ENCODE data around the gene RPTN. TPM values are rescaled to one million over a fixed set of nuclear protein-coding genes. Genes with fewer than 3 reads are reported as not detected.
A peak's percentile ranks its signal among the peaks of the same experiment; 100 is the strongest.
"Not testable (repeated sequence)": the region's sequence is repeated elsewhere in the genome, so short reads cannot be mapped to it uniquely, and the experiment has no call there.

Gene RPTN
- total RNA-seq, 1 donor from 2014 or later, result not detected

DNA sequence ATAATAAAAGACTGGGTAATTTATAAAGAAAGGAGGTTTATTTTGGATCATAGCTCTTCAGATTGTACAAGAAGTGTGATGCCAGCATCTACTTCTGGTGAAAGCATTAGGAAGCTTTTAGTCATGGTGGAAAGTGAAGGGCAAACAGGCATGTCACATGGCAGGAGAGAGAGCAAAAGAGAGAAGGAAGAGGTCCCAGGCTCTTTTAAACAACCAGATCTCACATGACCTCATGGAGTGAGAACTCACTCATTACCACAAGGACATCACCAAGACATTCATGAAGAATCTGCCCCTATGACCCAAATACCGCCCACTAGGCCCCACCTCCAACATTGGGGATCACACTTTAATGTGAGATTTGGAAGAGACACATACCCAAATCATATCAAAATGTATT lies 10.0 kb downstream of the RPTN start:
- peaks cover 7% of the 10 kb centered on the region for H3K9me3 ChIP-seq
- no peak overlapping the region for H3K4me3 ChIP-seq
- DNase-seq (no peak), ATAC-seq (no peak)
- H3K27ac ChIP-seq, result no peak overlapping the region
- no peaks in the 10 kb centered on the region for H3K27me3 ChIP-seq (ENCODE audit: low read depth)
- no peaks in the 10 kb centered on the region for H3K4me1 ChIP-seq
- TF ChIP-seq, protein P1, sequence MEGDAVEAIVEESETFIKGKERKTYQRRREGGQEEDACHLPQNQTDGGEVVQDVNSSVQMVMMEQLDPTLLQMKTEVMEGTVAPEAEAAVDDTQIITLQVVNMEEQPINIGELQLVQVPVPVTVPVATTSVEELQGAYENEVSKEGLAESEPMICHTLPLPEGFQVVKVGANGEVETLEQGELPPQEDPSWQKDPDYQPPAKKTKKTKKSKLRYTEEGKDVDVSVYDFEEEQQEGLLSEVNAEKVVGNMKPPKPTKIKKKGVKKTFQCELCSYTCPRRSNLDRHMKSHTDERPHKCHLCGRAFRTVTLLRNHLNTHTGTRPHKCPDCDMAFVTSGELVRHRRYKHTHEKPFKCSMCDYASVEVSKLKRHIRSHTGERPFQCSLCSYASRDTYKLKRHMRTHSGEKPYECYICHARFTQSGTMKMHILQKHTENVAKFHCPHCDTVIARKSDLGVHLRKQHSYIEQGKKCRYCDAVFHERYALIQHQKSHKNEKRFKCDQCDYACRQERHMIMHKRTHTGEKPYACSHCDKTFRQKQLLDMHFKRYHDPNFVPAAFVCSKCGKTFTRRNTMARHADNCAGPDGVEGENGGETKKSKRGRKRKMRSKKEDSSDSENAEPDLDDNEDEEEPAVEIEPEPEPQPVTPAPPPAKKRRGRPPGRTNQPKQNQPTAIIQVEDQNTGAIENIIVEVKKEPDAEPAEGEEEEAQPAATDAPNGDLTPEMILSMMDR (IDR thresholded peaks at IDR 0.05), result no peak
- no peaks in the 10 kb centered on the region for H3K36me3 ChIP-seq
- intact Hi-C loops (cut with DNase I), result no loop called here

DNA sequence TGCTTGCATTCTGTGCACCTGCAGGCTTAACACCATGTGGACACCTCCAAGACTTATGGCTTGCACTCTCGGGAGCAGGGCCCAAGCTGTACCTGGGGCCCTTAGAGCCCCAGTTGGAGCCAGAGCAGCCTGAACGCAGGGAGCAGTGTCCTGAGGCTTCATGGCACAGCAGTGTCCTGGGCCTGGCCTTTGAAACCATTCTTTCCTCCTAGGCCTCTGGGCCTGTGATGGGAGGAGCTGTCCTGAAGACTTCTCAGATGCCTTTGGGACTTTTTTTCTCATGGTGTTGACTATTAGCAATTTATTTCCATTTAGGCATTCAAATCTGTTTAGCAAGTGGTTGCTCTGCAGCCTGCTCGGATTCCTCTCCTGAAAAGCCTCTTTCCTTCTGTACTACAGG lies 11.0 kb downstream of the RPTN start:
- Histone ChIP-seq H3K9me3 (peaks cover 7% of the 10 kb centered on the region), H3K4me3 (no peak overlapping the region), H3K27ac (no peak overlapping the region), H3K4me1 (no peaks in the 10 kb centered on the region), H3K36me3 (no peaks in the 10 kb centered on the region), H3K27me3 (ENCODE audit: low read depth) (no peaks in the 10 kb centered on the region)
- intact Hi-C loops (cut with DNase I), result no loop called here
- DNase-seq, result no peak
- no peak for ATAC-seq
- TF ChIP-seq, protein P1 (IDR thresholded peaks at IDR 0.05), result no peak

DNA sequence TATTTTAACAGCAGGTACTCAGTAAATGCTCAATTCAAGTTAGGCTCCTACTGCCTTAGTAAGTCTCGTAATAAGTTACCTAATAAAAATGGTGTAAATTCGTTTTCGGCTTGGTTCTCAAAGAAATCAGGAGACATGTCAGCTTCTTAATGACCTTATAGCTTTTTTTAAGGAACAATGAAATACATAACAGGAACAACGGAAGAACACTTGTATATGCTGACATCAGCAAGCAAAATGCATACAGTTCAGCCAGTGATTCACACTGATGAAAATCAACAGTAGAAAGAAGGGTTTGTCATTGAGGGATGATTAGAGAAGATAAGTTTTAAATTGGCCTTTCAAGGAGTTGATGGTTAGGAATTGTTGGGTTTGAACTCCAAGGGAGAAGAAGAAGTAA lies 13.3 kb downstream of the RPTN start:
- Histone ChIP-seq H3K27ac (no peak overlapping the region), H3K9me3 (peaks cover 7% of the 10 kb centered on the region), H3K36me3 (no peaks in the 10 kb centered on the region), H3K27me3 (ENCODE audit: low read depth) (peaks cover 7% of the 10 kb centered on the region), H3K4me3 (no peak overlapping the region), H3K4me1 (no peaks in the 10 kb centered on the region)
- ATAC-seq, result no peak
- intact Hi-C loops (cut with DNase I), result no loop called here
- TF ChIP-seq, protein P1 (IDR thresholded peaks at IDR 0.05), result no peak
- no peak for DNase-seq

DNA sequence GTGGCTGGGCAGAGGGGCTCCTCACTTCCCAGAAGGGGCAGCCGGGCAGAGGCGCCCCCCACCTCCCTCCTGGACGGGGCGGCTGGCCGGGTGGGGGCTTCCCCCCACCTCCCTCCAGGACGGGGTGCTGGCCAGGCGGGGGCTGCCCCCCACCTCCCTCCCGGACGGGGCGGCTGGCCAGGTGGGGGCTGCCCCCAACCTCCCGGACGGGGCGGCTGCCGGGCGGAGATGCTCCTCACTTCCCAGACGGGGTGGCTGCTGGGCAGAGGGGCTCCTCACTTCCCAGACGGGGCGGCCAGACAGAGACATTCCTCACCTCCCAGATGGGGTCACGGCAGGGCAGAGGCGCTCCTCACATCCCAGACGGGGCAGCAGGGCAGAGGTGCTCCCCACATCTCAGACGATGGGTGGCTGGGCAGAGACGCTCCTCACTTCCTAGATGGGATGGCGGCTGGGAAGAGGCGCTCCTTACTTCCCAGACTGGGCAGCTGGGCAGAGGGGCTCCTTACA lies 14.3 kb downstream of the RPTN start:
- not testable (repeated sequence) for ATAC-seq

DNA sequence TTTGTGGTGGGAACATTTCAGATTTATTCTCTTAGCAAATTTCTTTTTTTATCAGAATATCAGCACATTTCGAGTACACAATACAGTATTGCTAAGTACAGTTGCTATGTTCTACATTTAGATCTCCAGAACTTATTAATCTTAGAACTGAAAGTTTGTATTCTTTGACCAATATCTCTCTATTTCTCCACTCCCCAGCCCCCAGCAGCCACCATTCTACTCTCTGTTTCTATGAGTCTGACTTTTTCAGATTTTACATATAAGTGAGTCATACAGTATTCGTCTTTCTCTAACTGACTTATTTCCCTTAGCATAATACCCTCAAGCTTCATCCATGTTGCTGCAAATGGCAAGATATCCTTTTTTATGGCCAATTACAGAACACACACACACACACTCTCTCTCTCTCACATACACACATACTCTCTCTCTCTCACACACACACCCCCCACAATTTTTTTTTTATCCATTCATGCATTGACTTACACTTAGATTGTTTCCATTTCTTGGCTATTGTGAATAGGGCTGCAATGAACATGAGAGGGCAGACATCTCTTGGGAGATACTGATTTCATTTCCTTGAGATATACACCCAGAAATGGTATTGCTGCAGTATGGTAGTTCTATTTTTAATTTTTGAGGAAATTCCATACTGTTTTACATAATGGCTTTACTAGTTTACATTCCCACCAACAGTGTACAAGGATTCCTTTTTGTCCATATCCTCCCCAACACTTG lies 15.7 kb downstream of the RPTN start:
- Histone ChIP-seq H3K9me3 (peaks cover 5% of the 10 kb centered on the region), H3K4me1 (no peaks in the 10 kb centered on the region), H3K27me3 (ENCODE audit: low read depth) (peaks cover 8% of the 10 kb centered on the region), H3K27ac (no peak overlapping the region), H3K4me3 (no peak overlapping the region), H3K36me3 (no peaks in the 10 kb centered on the region)
- TF ChIP-seq, protein P1 (IDR thresholded peaks at IDR 0.05), result no peak
- intact Hi-C loops (cut with DNase I), result no loop called here
- DNase-seq (no peak), ATAC-seq (no peak)

More for the DNA sequence above, 14.3 kb downstream of the RPTN start:
- H3K27me3 ChIP-seq (ENCODE audit: low read depth); H3K4me3 ChIP-seq; H3K9me3 ChIP-seq; intact Hi-C loops (cut with DNase I); DNase-seq; H3K36me3 ChIP-seq; H3K27ac ChIP-seq; H3K4me1 ChIP-seq: not testable (repeated sequence)

DNA sequence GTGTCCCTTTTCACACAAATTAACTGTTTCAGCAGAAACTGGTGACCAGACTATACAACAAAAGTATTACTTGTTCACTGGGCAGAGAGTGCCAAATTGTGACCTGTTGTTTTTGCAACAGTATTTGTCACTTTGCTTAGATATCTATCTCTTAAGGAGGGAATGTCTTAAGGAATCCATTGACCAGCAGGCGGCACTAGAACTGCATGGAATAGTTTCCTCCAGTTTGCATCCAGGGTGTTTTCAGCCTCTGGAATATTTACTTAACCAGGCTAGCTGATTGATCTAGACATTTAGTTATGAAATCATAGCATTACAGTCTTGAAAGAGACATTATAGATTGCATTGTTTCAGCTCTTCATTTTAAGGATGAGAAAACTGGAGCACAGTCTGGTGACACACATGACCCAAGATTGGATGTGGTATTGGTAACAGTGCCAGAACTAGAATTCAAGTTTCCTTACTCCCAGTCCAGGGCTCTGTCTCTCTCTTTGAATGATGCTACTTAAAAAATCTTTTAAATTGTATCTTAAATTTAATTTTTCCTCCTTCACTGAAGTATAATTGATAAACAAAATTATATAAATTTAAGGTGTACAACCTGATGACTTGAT lies 16.9 kb downstream of the RPTN start:
- H3K4me1 ChIP-seq, result no peaks in the 10 kb centered on the region
- ATAC-seq, result peak; percentile 66 to 72
- intact Hi-C loops (cut with DNase I), result no loop called here

More for the DNA sequence above, 16.9 kb downstream of the RPTN start:
- Histone ChIP-seq H3K36me3 (no peaks in the 10 kb centered on the region), H3K27me3 (ENCODE audit: low read depth) (peaks cover 8% of the 10 kb centered on the region), H3K4me3 (no peak overlapping the region), H3K9me3 (no peaks in the 10 kb centered on the region), H3K27ac (no peak overlapping the region)
- peak; percentile 50 for DNase-seq
- TF ChIP-seq, protein P1 (IDR thresholded peaks at IDR 0.05), result peak; percentile 72
